GM18861 (cell line): Measurements from ENCODE around the gene CDH4.

Source experiments
- ATAC-seq: cut with Tn5 transposase; IDR thresholded peaks from one replicate; pipeline ENCODE4 v1.9.1; 2021; ENCODE audit not compliant: unreplicated experiment

The CDH4 gene

DNA sequence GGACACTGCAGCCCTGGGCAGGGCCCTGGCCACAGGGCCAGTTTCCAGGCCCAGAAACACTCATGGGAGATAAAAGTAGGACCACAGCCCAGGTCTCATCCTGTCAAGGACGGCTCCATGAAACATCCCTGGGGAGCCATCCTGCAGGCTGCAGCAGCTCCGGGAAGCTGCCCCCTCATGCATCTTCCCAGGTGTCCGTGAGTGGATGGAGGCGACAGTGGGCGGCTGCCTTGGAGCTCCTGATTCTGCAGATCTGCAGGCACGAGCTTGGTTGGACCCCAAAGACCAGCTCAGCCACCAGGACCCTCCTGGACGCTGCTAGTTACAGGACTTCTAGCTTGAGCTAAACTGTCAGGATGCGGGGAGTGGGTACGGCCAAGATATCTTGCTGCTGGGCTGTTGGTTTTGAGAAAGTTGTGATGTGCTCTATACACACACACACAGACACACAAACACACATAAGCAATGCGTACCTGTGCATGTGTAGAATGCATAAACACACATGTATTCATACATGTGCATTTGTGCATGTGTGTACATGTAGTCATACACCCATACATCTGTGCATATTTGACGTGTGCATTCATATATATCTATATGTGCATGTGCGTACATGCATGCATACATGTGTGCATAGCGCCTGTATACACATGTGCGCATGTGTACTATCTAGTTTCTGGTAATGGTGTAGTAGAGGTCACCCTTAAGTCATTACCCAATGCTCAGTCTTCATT lies 515.9 kb downstream of the CDH4 start:
- no peak for ATAC-seq

GRCh38 chr20:61768571-61769285 lies 516.7 kb downstream of the CDH4 start:
- ATAC-seq: no peak

GRCh38 chr20:61769286-61769832 lies 517.3 kb downstream of the CDH4 start:
- ATAC-seq: no peak

DNA sequence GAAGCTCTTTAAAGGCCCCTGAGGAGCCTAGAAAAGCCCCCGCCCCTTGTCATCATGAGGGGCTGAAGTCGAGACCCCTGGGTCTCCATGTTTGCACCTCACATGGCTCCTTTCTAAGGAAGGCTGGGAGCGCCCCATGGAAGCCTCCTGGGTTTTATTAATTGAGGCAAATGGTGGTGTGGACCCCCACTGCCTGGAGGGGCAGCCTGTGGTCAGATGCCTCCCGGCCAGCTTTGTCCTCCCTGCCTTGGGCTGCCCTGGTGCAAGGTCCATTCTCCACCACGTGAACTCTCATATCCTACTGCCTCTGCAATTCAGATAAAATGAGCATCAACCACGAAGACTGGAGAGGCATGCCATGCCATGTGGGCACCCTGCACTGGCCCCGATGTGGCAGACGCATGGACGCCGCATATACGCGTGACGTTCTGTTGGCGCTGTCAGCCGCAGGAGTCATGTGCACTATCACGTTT lies 518.1 kb downstream of the CDH4 start:
- ATAC-seq: no peak

DNA sequence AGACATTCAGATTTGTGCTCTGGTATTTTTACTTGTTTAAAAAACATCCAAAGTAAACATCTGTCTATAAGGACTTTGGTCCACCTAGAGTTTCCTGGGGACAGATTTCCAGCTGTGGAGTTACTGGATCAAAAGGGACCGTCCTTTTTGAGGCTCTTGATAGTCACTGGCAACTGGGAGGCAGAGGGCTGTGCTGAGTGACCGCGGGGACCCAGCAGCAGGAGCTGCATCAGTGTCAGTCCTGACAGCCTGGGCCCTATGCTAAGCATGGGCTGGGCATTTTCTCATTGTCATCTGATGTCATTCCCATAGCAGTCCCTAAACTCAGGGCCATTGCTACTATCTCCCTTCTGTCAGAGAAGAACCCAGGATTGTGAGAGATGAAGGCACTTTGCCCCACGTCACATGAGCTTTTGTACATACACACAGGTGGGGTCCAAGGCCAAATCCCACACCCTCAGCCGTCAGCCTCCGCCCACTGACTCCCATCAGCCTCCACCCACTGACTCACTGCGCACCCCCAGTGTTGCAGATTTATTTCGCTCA lies 519.8 kb downstream of the CDH4 start:
- ATAC-seq: no peak

DNA sequence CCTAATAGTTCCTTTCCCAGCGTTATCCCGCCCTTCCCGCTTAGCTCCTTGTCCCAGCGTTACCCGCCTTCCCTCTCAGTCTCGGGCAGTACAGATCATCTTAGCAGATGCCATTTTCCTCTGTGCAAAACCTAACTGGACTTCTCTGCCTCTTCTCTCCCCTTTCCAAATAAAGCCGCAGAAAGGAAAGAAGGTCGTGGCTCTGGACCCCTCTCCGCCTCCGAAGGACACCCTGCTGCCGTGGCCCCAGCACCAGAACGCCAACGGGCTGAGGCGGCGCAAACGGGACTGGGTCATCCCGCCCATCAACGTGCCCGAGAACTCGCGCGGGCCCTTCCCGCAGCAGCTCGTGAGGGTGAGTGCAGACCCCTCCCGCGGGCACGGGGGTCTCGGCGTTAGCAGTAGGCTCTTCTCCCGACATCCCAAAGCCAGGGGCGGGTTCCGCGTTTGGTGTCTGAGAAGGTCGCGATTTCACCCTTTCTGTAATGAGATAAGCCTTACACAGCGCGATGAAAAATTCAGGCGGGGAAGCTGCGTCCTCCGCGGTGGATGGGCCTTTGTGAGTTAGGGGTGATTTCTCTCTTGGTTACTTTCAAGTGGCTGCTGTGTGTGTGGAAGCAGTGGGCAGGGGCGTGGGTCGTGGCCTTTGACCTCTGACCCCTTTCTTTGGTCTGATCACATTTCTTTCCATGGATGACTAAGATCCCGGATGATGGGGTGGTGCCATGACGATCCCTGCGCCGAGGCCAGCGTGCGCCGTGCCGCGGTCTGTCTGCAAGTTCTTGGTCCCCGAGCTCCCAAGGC lies 521.0 kb downstream of the CDH4 start:
- ATAC-seq: no peak

DNA sequence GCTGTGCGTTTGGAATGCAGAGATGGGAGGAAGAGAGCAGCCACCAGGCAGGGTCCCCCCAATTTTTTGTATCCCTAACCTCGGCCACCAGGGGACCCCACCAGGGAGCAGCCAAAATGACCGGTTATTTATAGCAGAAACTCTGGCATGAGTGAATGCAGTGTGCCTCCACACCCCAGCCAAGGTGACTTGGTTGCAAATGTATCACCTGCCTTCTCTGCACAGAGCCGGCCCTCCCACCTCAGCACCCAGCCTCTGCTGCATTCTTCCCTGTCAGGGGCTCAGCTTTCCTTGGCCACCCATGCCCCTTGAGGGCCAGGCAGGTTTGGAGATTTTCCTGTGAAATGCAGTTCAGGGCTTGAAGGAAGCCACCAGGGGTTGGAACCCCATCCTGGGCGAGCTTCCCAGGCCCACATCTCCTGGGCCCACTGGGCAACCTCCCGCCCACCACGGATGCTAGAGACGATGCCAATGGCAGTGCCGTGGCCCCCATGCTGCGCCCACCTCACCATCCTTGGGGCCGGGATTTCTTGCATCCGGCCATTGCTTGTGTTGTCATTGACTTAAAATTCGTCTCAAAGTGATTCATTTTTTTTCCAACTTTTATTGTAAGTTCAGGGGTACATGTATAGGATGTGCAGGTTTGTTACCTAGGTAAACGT lies 522.0 kb downstream of the CDH4 start:
- ATAC-seq: no peak

GRCh38 chr20:61775423-61775822 lies 523.4 kb downstream of the CDH4 start:
- no peak for ATAC-seq

- no peak for ATAC-seq
Observed at GRCh38 chr20:61776491-61777075, 524.5 kb downstream of the CDH4 start.

DNA sequence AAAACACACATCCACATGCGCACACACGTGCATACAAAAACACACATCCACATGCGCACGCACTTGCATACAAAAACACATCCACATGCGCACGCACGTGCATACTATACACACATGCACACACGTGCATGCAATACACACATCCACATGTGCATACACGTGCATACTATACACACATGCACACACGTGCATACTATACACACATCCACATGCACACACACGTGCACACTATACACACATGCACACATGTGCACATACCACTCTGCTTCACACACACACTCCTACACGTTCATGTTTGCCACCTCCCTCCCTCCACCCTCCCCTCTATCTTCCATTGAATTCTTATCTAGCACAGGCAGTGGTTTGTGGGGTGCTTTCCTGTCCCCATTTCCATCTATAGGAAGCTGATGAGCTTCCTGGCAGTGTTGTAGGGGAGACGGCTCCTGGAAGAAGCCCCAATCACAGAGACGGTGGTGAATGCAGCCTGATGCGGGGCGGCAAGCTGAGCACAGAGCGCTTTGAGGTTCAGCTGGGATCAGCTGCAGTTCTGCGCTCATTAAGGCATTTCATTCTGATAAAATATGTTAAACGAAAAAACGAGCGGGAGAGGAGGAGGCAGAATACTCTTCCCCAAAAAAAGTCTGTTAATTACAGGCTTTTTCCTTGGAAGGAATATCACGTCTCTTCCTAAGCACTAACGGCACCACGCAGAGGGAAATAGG lies 525.9 kb downstream of the CDH4 start:
- no peak for ATAC-seq

DNA sequence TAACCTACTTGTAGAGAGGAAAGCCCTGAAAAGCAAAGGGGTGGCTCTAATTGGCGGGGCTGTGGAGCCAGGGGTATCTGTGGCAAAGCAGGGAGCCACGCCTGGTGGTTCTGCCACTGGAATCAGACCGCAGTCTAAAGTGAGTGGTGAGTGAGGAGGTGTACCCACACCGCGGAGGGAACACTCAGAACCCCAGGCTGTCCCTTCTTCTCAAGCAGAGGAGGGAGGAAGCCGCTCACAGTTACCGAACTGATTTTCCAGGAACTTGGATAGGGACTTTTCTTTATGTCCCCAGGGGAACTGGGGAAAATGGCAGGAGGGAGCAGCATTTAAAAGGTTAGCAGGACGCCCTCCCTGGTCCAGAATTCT lies 526.4 kb downstream of the CDH4 start:
- no peak for ATAC-seq

- ATAC-seq: no peak
Observed at GRCh38 chr20:61779176-61779965, 527.3 kb downstream of the CDH4 start.

- no peak for ATAC-seq
Observed at GRCh38 chr20:61780066-61780465, 528.0 kb downstream of the CDH4 start.

- no peak for ATAC-seq
Observed at GRCh38 chr20:61784801-61785566, 532.9 kb downstream of the CDH4 start.

- ATAC-seq: no peak
Observed at GRCh38 chr20:61785567-61785816, 533.4 kb downstream of the CDH4 start.

DNA sequence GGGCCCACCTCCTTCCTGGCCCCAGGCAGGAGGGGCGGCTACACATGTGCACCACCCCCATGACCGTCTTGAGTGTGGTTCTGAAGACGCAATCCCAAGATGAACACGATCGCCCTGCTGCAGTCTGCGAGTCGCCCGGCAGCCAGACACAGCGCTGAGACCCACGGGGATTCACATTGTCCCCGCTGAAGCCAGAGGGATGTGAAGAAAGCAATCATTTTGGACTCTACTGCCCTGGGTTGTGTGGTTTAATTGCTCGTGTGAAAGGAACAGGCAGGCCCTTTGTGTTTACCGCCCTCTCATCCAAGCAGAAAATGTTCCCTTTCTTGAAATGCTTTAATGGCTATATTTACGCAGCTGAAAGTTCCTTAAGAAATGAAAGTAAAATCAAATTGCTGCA lies 534.2 kb downstream of the CDH4 start:
- ATAC-seq: no peak

DNA sequence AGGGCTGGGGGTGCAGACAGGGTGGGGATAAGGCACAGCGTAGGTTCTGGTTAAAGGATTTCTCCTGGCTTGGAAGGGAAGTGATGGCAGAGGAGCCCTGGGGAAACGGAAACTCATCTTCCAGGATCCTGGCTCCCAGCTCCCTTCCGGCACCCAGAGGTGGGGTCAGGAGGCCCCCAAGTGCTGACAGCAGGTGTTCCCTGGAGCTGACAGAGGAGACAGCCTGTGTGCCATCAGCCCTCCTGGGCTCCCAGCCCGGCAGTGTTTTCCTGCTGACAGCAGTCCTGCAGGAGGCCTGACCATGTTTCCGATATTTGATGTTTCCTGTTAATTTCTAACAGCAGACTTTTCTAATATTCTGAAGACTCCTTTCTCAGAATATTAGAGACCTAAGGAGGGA lies 536.3 kb downstream of the CDH4 start:
- no peak for ATAC-seq

- ATAC-seq: no peak
Observed at GRCh38 chr20:61789329-61789728, 537.3 kb downstream of the CDH4 start.
